GM12892 (cell line): Measurements from ENCODE around the gene PIPOX.

Experiments
- POLR2A ChIP-seq: IDR thresholded peaks from 2 replicates; pipeline ENCODE4 v1.6.1; 2011; ENCODE audit warnings: low read depth, low read length, control low read depth
- POLR2AphosphoS5 ChIP-seq: IDR thresholded peaks from 2 replicates; pipeline ENCODE4 v1.6.1; 2011; ENCODE audit warnings: low read depth, low read length, control low read depth
- TAF1 ChIP-seq: IDR thresholded peaks from 2 replicates; pipeline ENCODE4 v1.6.1; 2011; ENCODE audit warnings: low read depth, mild to moderate bottlenecking, control low read depth, low read length, borderline replicate concordance

DNA sequence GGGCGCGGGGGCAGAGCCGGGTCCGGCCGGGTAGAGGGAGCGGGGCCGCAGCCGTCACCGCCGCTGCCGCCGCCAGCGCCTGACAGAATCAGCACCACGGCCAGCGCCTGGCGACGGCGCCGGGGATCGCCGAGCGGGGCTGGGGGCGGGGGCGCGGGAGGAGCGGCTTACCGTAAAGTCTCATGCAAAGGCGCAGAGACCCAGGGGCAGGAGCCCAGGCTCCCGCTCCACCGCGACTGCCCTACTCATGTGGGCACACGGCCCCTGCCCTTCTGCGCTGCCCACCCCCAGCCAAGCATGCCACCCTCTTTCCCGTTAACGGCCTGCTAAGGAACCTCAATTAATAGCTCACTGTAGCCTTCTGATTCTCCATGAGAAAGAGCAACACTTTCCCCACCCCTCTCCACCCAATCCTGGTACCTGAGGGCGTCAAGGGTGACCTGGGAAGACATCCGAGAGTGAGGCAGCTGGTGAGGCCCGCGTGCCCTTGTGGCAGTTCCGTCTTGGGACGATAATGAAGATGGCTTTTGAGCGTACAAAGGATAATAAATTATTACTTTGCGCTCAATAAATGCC is 36.9 kb upstream of the PIPOX start, which contains the start of gene SEZ6:
- TF ChIP-seq POLR2A (no peak), TAF1 (no peak), POLR2AphosphoS5 (no peak)
